ENCODE measurements around the gene NHLRC2.

The NHLRC2 gene

DNA sequence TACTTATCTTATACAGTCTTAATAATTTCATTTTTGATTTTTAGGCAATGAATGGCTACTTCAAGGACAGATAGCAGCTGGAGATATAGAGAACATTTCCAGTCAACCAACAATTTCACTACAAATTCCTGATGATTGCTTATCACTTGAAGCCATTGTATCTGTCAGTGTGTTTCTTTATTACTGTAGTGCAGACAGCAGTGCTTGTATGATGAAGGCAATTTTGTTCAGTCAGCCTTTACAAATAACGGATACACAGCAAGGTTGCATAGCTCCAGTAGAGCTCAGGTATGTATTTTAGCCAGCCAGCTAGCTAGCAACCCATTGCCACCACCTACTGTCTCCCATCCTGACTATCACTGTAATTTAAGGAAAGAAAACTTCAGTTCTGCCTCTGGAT lies 53.8 kb downstream of the NHLRC2 start:
- Histone ChIP-seq H3K27ac (ENCODE audit: low read length) (no peak overlapping the region), H3K4me3 (ENCODE audit: low read length) (no peak overlapping the region), H3K36me3 (replicated peaks; ENCODE audit: insufficient read depth, low read length) (no peaks in the 10 kb centered on the region), H3F3A (ENCODE audit: insufficient read depth, low read length) (no peaks in the 10 kb centered on the region), H3K9me3 (replicated peaks; ENCODE audit: insufficient read depth, low read length) (no peaks in the 10 kb centered on the region), H4K20me1 (ENCODE audit: insufficient read depth, low read length) (no peaks in the 10 kb centered on the region; the same call in 1 of the 2 replicates), H3K4me2 (ENCODE audit: low read depth, low read length) (no peak overlapping the region), H3K27me3 (replicated peaks; ENCODE audit: insufficient read depth, low read length) (no peaks in the 10 kb centered on the region), H3K9ac (ENCODE audit: low read length) (no peak overlapping the region), H3K9me2 (replicated peaks; ENCODE audit: insufficient read depth, low read length) (no peaks in the 10 kb centered on the region), H2AFZ (ENCODE audit: low read length) (no peak overlapping the region), H3K4me1 (ENCODE audit: low read length) (no peaks in the 10 kb centered on the region), H3K79me2 (ENCODE audit: low read length) (no peaks in the 10 kb centered on the region)
- TF ChIP-seq EZH2phosphoT487 (IDR thresholded peaks at IDR 0.05; ENCODE audit: low read length): no peak
- TF ChIP-seq, protein P1, sequence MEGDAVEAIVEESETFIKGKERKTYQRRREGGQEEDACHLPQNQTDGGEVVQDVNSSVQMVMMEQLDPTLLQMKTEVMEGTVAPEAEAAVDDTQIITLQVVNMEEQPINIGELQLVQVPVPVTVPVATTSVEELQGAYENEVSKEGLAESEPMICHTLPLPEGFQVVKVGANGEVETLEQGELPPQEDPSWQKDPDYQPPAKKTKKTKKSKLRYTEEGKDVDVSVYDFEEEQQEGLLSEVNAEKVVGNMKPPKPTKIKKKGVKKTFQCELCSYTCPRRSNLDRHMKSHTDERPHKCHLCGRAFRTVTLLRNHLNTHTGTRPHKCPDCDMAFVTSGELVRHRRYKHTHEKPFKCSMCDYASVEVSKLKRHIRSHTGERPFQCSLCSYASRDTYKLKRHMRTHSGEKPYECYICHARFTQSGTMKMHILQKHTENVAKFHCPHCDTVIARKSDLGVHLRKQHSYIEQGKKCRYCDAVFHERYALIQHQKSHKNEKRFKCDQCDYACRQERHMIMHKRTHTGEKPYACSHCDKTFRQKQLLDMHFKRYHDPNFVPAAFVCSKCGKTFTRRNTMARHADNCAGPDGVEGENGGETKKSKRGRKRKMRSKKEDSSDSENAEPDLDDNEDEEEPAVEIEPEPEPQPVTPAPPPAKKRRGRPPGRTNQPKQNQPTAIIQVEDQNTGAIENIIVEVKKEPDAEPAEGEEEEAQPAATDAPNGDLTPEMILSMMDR (IDR thresholded peaks at IDR 0.05; ENCODE audit: low read length): no peak
- no peak for TF ChIP-seq EZH2 (optimal IDR thresholded peaks at IDR 0.05; ENCODE audit: low read depth, low read length)
- DNase-seq: no peak

DNA sequence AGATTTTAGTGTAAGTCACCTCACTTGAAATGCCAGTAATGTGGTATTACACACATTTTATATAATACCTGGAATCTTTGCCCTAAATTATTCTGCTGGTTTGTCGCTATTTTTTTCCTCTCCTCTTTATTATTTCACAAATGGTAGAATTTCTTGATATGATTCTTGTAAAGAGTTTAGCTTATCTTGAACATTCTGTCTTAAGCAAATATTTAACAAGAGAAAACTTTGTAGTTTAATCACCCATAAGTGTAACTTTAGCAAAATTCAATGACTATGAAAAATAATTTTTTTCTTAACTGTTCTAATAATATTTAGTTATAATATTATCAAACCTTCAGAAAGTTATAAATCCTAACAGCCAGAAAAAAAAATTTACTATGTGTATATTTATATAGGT lies 56.7 kb downstream of the NHLRC2 start:
- TF ChIP-seq, protein P1 (IDR thresholded peaks at IDR 0.05; ENCODE audit: low read length): no peak
- TF ChIP-seq EZH2phosphoT487 (IDR thresholded peaks at IDR 0.05; ENCODE audit: low read length) (no peak), EZH2 (optimal IDR thresholded peaks at IDR 0.05; ENCODE audit: low read depth, low read length) (no peak)
- no peak overlapping the region for H3K4me2 ChIP-seq (ENCODE audit: low read depth, low read length)

DNA sequence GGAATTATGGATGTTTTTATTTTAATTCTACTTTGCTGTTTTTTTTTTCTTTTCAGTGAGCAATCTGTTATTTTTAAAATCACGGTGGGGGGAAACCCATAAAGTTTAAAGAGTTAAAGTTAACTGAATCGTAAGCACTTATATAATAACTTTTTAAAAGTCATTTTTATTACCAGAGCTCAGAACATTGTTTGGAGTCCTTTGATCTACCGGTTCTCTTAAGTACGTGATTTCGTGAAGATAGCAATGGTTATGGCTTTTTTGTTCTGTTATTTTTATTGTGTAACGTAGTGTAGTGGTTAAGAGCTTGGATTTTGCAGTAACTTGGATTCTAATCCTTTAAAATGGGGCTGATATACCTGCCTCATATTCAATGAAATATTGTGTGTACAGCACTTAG lies 57.4 kb downstream of the NHLRC2 start:
- H3K79me2 ChIP-seq (ENCODE audit: low read length): no peaks in the 10 kb centered on the region
- H4K20me1 ChIP-seq (ENCODE audit: insufficient read depth, low read length): no peaks in the 10 kb centered on the region; the same call in 1 of the 2 replicates
- no peak for TF ChIP-seq EZH2phosphoT487 (IDR thresholded peaks at IDR 0.05; ENCODE audit: low read length)
- TF ChIP-seq, protein P1 (IDR thresholded peaks at IDR 0.05; ENCODE audit: low read length): no peak
- TF ChIP-seq EZH2 (optimal IDR thresholded peaks at IDR 0.05; ENCODE audit: low read depth, low read length): no peak
- H3K4me1 ChIP-seq (ENCODE audit: low read length): no peaks in the 10 kb centered on the region
- H3K27me3 ChIP-seq (replicated peaks; ENCODE audit: insufficient read depth, low read length): no peaks in the 10 kb centered on the region
- H3F3A ChIP-seq (ENCODE audit: insufficient read depth, low read length): no peaks in the 10 kb centered on the region
- no peak overlapping the region for H3K9ac ChIP-seq (ENCODE audit: low read length)
- DNase-seq: no peak
- no peak overlapping the region for H2AFZ ChIP-seq (ENCODE audit: low read length)
- no peaks in the 10 kb centered on the region for H3K9me3 ChIP-seq (replicated peaks; ENCODE audit: insufficient read depth, low read length)
- H3K4me3 ChIP-seq (ENCODE audit: low read length): no peak overlapping the region
- H3K36me3 ChIP-seq (replicated peaks; ENCODE audit: insufficient read depth, low read length): no peaks in the 10 kb centered on the region
- no peak overlapping the region for H3K4me2 ChIP-seq (ENCODE audit: low read depth, low read length)
- H3K27ac ChIP-seq (ENCODE audit: low read length): no peak overlapping the region
- H3K9me2 ChIP-seq (replicated peaks; ENCODE audit: insufficient read depth, low read length): no peaks in the 10 kb centered on the region

More for the DNA sequence above, 56.7 kb downstream of the NHLRC2 start:
- no peaks in the 10 kb centered on the region; the same call in 1 of the 2 replicates for H4K20me1 ChIP-seq (ENCODE audit: insufficient read depth, low read length)
- no peak overlapping the region for H3K9ac ChIP-seq (ENCODE audit: low read length)
- no peaks in the 10 kb centered on the region for H3K79me2 ChIP-seq (ENCODE audit: low read length)
- no peaks in the 10 kb centered on the region for H3F3A ChIP-seq (ENCODE audit: insufficient read depth, low read length)
- no peaks in the 10 kb centered on the region for H3K36me3 ChIP-seq (replicated peaks; ENCODE audit: insufficient read depth, low read length)
- no peak overlapping the region for H3K27ac ChIP-seq (ENCODE audit: low read length)
- H3K4me1 ChIP-seq (ENCODE audit: low read length): no peaks in the 10 kb centered on the region
- H3K9me2 ChIP-seq (replicated peaks; ENCODE audit: insufficient read depth, low read length): no peaks in the 10 kb centered on the region
- no peak overlapping the region for H2AFZ ChIP-seq (ENCODE audit: low read length)
- H3K27me3 ChIP-seq (replicated peaks; ENCODE audit: insufficient read depth, low read length): no peaks in the 10 kb centered on the region
- H3K9me3 ChIP-seq (replicated peaks; ENCODE audit: insufficient read depth, low read length): no peaks in the 10 kb centered on the region
- no peak for DNase-seq
- H3K4me3 ChIP-seq (ENCODE audit: low read length): no peak overlapping the region

Data from MM.1S (cell line).